ENCODE data around the gene CHRND. TPM values are rescaled to one million over a fixed set of nuclear protein-coding genes. Genes with fewer than 3 reads are reported as not detected.

Gene CHRND
- total RNA-seq, 1 experiment from 2014 or later = not detected

DNA sequence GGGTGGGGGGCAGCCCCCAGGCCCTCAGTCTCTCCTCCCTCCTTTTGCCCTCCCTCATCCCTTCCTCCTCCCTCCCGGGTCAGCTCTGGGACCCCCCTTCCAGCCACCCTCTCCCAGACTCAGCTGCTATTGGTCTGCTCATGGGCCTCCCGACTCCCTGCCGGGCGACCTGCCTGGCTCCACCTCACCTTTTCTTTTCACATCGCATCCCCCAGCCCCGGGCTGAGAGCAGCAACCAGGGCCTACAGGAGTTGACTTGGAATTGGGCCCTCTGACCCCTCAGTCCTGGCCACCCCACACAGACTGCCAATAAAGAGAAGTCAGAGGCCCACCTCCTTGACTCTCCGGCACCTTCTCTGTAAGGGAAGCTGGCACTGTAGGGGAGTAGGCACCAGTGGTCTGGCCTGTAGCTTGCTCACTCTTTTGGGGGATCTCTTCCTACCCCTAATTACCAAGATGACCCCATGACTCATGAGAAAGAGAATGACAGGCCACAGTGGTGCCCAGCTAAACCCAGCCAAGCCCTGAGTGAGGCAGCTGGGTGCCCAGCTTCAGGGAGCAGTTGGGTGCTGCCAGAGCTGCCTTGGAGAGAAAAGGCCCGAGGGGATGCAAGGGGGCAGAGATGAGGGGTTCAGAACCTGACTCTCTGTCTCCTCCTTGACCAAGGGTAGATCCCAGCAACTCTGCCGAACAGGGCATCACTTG lies 36.3 kb upstream of the CHRND start:
- POLR2A ChIA-PET (ENCODE audit: unreplicated experiment) = no interaction called here
- no peak for DNase-seq

DNA sequence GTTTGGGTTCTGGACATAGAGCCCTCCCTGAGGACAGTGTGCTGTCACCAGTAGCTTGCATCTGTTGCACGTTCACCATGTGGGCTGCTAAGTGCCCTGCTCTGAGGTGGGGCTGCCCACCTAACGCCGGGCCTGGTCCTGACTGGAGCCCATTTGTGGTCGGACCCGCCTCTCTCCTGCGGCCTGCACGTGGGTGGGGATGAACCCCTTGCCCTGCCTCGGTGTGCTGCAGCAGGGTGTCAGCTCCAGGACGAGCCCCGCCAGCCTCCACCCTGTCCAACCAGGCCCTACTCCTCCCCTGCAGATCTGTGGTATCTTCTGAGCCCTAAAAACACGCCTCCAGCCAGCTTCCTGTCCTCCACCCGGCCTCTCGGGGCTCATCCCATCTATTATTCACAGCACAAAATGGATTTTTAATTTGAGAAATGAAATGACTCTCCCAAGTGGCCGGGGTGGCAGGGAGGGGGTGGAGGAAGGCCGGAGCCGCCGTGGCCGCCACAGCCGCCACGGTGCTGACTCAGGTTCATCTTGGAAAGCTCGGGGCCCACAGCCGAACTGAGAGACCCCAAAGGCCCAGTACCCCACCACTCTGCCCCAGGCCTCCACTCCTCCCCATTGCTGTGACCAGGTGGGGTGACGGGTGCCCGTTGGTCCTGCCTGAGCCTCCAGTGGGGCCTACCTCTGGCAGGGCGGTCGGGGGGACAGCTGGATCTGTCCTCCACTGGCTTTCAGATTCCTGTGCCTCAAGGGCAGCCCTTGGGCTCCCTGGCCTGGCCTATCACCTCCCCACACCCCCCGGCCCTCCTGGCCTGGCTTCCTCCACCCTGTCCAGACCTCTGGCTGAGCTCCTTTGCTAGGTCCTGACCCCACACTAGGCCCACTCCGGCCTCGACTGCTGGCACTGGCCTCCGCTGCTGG lies 35.5 kb upstream of the CHRND start:
- no TSS peak for BruUV-seq (replicated peaks)

More for the DNA sequence above, 36.3 kb upstream of the CHRND start:
- BruUV-seq (replicated peaks) = no TSS peak
- Histone ChIP-seq H3K4me2 (no peak overlapping the region), H3K79me2 (ENCODE audit: low read depth) (no peaks in the 10 kb centered on the region), H3K9me3 (ENCODE audit: insufficient read depth, low read depth) (no peaks in the 10 kb centered on the region), H3K4me1 (replicated peaks; ENCODE audit: insufficient read depth) (no peaks in the 10 kb centered on the region), H2AFZ (no peak overlapping the region), H3F3A (ENCODE audit: insufficient read depth, low read depth) (no peaks in the 10 kb centered on the region), H3K4me3 (no peak overlapping the region), H4K20me1 (ENCODE audit: insufficient read depth) (no peaks in the 10 kb centered on the region), H3K27ac (no peak overlapping the region), H3K9me2 (ENCODE audit: insufficient read depth) (no peaks in the 10 kb centered on the region), H3K36me3 (ENCODE audit: low read depth) (no peaks in the 10 kb centered on the region), H3K27me3 (ENCODE audit: insufficient read depth, low read depth) (0 out of 2 replicates have a peak, but pooled peaks cover 3% of the 10 kb centered on the region)
- no peak for TF ChIP-seq EZH2 (IDR thresholded peaks at IDR 0.05; ENCODE audit: low read depth)
- TF ChIP-seq, protein P1, sequence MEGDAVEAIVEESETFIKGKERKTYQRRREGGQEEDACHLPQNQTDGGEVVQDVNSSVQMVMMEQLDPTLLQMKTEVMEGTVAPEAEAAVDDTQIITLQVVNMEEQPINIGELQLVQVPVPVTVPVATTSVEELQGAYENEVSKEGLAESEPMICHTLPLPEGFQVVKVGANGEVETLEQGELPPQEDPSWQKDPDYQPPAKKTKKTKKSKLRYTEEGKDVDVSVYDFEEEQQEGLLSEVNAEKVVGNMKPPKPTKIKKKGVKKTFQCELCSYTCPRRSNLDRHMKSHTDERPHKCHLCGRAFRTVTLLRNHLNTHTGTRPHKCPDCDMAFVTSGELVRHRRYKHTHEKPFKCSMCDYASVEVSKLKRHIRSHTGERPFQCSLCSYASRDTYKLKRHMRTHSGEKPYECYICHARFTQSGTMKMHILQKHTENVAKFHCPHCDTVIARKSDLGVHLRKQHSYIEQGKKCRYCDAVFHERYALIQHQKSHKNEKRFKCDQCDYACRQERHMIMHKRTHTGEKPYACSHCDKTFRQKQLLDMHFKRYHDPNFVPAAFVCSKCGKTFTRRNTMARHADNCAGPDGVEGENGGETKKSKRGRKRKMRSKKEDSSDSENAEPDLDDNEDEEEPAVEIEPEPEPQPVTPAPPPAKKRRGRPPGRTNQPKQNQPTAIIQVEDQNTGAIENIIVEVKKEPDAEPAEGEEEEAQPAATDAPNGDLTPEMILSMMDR (conservative IDR thresholded peaks at IDR 0.05) = no peak
- intact Hi-C loops (cut with micrococcal nuclease; ENCODE audit: unreplicated experiment) = no loop called here
- CTCF ChIA-PET = no interaction called here

DNA sequence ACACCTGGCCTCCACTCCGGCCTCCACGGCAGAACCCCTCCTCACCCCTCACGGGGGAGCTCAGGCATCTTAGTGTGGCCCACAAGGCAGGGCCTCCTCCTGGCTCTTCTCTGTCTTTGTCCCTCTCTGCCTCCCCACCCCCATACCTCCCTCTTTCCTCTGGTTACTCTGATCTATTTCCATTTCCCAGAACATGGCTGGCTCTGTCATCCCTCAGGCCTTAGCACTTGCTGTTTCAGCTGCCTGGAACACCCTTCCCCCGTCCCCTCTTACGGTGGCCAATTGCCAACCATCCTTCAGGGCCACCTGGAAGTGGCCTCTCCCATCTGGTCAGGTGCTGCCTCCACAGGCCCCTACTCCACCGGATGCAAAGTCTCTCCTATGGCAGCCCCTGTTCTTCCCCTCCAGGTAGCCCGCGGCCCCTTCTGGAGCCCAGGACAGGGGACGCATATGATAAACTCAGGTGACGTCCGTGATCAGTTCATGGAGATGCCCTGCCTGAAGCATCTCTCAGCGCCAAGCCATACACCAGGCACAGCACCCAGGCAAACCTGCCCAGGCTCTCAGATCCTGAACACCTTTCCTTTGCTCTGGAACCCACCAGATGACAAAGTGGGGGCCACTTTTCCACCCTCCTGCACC lies 34.7 kb upstream of the CHRND start:
- H3K4me2 ChIP-seq = no peak overlapping the region
- no TSS peak for BruUV-seq (replicated peaks)
- H3K79me2 ChIP-seq (ENCODE audit: low read depth) = no peaks in the 10 kb centered on the region
- no peaks in the 10 kb centered on the region for H3K4me1 ChIP-seq (replicated peaks; ENCODE audit: insufficient read depth)
- no peaks in the 10 kb centered on the region for H3K9me2 ChIP-seq (ENCODE audit: insufficient read depth)
- DNase-seq = no peak
- no peak overlapping the region for H3K4me3 ChIP-seq
- no peak for TF ChIP-seq EZH2 (IDR thresholded peaks at IDR 0.05; ENCODE audit: low read depth)
- TF ChIP-seq, protein P1 (conservative IDR thresholded peaks at IDR 0.05) = no peak
- peaks cover 15% of the 10 kb centered on the region; the same call in 1 of the 2 replicates for H3K27me3 ChIP-seq (ENCODE audit: insufficient read depth, low read depth)
- no peak overlapping the region for H3K27ac ChIP-seq
- no peaks in the 10 kb centered on the region for H3K36me3 ChIP-seq (ENCODE audit: low read depth)
- POLR2A ChIA-PET (ENCODE audit: unreplicated experiment) = no interaction called here
- CTCF ChIA-PET = no interaction called here
- H3F3A ChIP-seq (ENCODE audit: insufficient read depth, low read depth) = no peaks in the 10 kb centered on the region
- no peaks in the 10 kb centered on the region for H3K9me3 ChIP-seq (ENCODE audit: insufficient read depth, low read depth)
- no peak overlapping the region for H2AFZ ChIP-seq
- intact Hi-C loops (cut with micrococcal nuclease; ENCODE audit: unreplicated experiment) = no loop called here
- H4K20me1 ChIP-seq (ENCODE audit: insufficient read depth) = no peaks in the 10 kb centered on the region

More for the DNA sequence above, 35.5 kb upstream of the CHRND start:
- Histone ChIP-seq H3K36me3 (ENCODE audit: low read depth) (no peaks in the 10 kb centered on the region), H3K27me3 (ENCODE audit: insufficient read depth, low read depth) (0 out of 2 replicates have a peak, but pooled peaks cover 10% of the 10 kb centered on the region), H4K20me1 (ENCODE audit: insufficient read depth) (no peaks in the 10 kb centered on the region), H3K4me1 (replicated peaks; ENCODE audit: insufficient read depth) (no peaks in the 10 kb centered on the region), H3K4me2 (no peak overlapping the region), H3K27ac (no peak overlapping the region), H3F3A (ENCODE audit: insufficient read depth, low read depth) (no peaks in the 10 kb centered on the region), H2AFZ (no peak overlapping the region), H3K9me2 (ENCODE audit: insufficient read depth) (no peaks in the 10 kb centered on the region), H3K79me2 (ENCODE audit: low read depth) (no peaks in the 10 kb centered on the region), H3K9me3 (ENCODE audit: insufficient read depth, low read depth) (no peaks in the 10 kb centered on the region), H3K4me3 (no peak overlapping the region)
- DNase-seq = no peak
- intact Hi-C loops (cut with micrococcal nuclease; ENCODE audit: unreplicated experiment) = no loop called here
- ChIA-PET POLR2A (ENCODE audit: unreplicated experiment) (no interaction called here), CTCF (no interaction called here)
- TF ChIP-seq, protein P1 (conservative IDR thresholded peaks at IDR 0.05) = no peak
- TF ChIP-seq EZH2 (IDR thresholded peaks at IDR 0.05; ENCODE audit: low read depth) = no peak

Data from PC-9 (cell line).